ENCODE results near the gene DCAF17.
"Not testable (repeated sequence)": the region's sequence is repeated elsewhere in the genome, so short reads cannot be mapped to it uniquely, and the experiment has no call there.

Gene DCAF17

GRCh38 chr2:171487803-171488259 is 53.8 kb downstream of the DCAF17 start:
- Histone ChIP-seq H3K4me3 (ENCODE audit: low read depth in 1 of 2, low read length in 1 of 2) (no peak overlapping the region), H3K4me1 (ENCODE audit: control insufficient read depth in 1 of 2, insufficient read depth in 1 of 2, low read depth in 1 of 2, low read length in 1 of 2) (peaks cover 2 to 3% of the 10 kb centered on the region in 2 experiments), H3K27me3 (no peaks in the 10 kb centered on the region), H3K27ac (no peak overlapping the region), H3K36me3 (no peaks in the 10 kb centered on the region), H3K9me3 (no peaks in the 10 kb centered on the region)
- TF ChIP-seq CTCF (IDR thresholded peaks at IDR 0.05), result no peak

GRCh38 chr2:171490577-171490976 is 56.6 kb downstream of the DCAF17 start:
- H3K36me3 ChIP-seq, result no peaks in the 10 kb centered on the region

GRCh38 chr2:171491292-171491691 is 57.3 kb downstream of the DCAF17 start:
- no peak for TF ChIP-seq CTCF (IDR thresholded peaks at IDR 0.05)
- Histone ChIP-seq H3K9me3 (no peaks in the 10 kb centered on the region), H3K4me3 (ENCODE audit: low read depth in 1 of 2, low read length in 1 of 2) (no peak overlapping the region), H3K27me3 (no peaks in the 10 kb centered on the region), H3K4me1 (ENCODE audit: control insufficient read depth in 1 of 2, insufficient read depth in 1 of 2, low read depth in 1 of 2, low read length in 1 of 2) (no peaks in the 10 kb centered on the region), H3K36me3 (no peaks in the 10 kb centered on the region), H3K27ac (no peak overlapping the region)

More at GRCh38 chr2:171490577-171490976, 56.6 kb downstream of the DCAF17 start:
- H3K4me3 ChIP-seq (ENCODE audit: low read depth in 1 of 2, low read length in 1 of 2), result no peak overlapping the region
- H3K27me3 ChIP-seq, result no peaks in the 10 kb centered on the region
- H3K27ac ChIP-seq, result no peak overlapping the region
- H3K9me3 ChIP-seq, result no peaks in the 10 kb centered on the region
- TF ChIP-seq CTCF (IDR thresholded peaks at IDR 0.05), result no peak
- H3K4me1 ChIP-seq (ENCODE audit: control insufficient read depth in 1 of 2, insufficient read depth in 1 of 2, low read depth in 1 of 2, low read length in 1 of 2), result no peaks in the 10 kb centered on the region

- no peak for TF ChIP-seq CTCF (IDR thresholded peaks at IDR 0.05)
- no peak overlapping the region for H3K4me3 ChIP-seq (ENCODE audit: low read depth in 1 of 2, low read length in 1 of 2)
- no peaks in the 10 kb centered on the region for H3K36me3 ChIP-seq
Observed at GRCh38 chr2:171492664-171493063, 58.6 kb downstream of the DCAF17 start.

GRCh38 chr2:171497664-171498063 is 63.6 kb downstream of the DCAF17 start:
- not testable (repeated sequence) for H3K36me3 ChIP-seq; H3K9me3 ChIP-seq; H3K4me3 ChIP-seq (ENCODE audit: low read depth in 1 of 2, low read length in 1 of 2); H3K4me1 ChIP-seq (ENCODE audit: control insufficient read depth in 1 of 2, insufficient read depth in 1 of 2, low read depth in 1 of 2, low read length in 1 of 2); H3K27me3 ChIP-seq; H3K27ac ChIP-seq

More at GRCh38 chr2:171492664-171493063, 58.6 kb downstream of the DCAF17 start:
- no peaks in the 10 kb centered on the region for H3K27me3 ChIP-seq
- no peaks in the 10 kb centered on the region for H3K4me1 ChIP-seq (ENCODE audit: control insufficient read depth in 1 of 2, insufficient read depth in 1 of 2, low read depth in 1 of 2, low read length in 1 of 2)
- H3K9me3 ChIP-seq, result no peaks in the 10 kb centered on the region
- no peak overlapping the region for H3K27ac ChIP-seq

- no peak overlapping the region for H3K4me3 ChIP-seq (ENCODE audit: low read depth in 1 of 2, low read length in 1 of 2)
- H3K9me3 ChIP-seq, result no peaks in the 10 kb centered on the region
- H3K27ac ChIP-seq, result no peak overlapping the region
- TF ChIP-seq CTCF (IDR thresholded peaks at IDR 0.05), result no peak
- no peaks in the 10 kb centered on the region for H3K27me3 ChIP-seq
- H3K36me3 ChIP-seq, result no peaks in the 10 kb centered on the region
- H3K4me1 ChIP-seq (ENCODE audit: control insufficient read depth in 1 of 2, insufficient read depth in 1 of 2, low read depth in 1 of 2, low read length in 1 of 2), result no peaks in the 10 kb centered on the region
Observed at GRCh38 chr2:171505374-171505773, 71.3 kb downstream of the DCAF17 start.

Data from neutrophil (primary cell).